ENCODE results near the gene STT3B.
"Not testable (repeated sequence)": the region's sequence is repeated elsewhere in the genome, so short reads cannot be mapped to it uniquely, and the experiment has no call there.

The STT3B gene

GRCh38 chr3:31502803-31503221 lies 29.9 kb upstream of the STT3B start:
- no peaks in the 10 kb centered on the region for H3K4me1 ChIP-seq (ENCODE audit: control insufficient read depth in 1 of 2, insufficient read depth in 2 of 2, low read length in 2 of 2)
- H3K36me3 ChIP-seq (ENCODE audit: control insufficient read depth in 1 of 2, insufficient read depth in 2 of 2, low read length in 2 of 2), result no peaks in the 10 kb centered on the region
- no peaks in the 10 kb centered on the region for H3K27me3 ChIP-seq (ENCODE audit: low read depth, low read length)
- no peak overlapping the region for H3K4me3 ChIP-seq (ENCODE audit: low read depth in 1 of 2, low read length in 2 of 2)
- H3K27ac ChIP-seq (ENCODE audit: low read length), result no peak overlapping the region
- no peaks in the 10 kb centered on the region for H3K9me3 ChIP-seq (ENCODE audit: control insufficient read depth in 1 of 2, low read length in 2 of 2)

- no peaks in the 10 kb centered on the region for H3K36me3 ChIP-seq (ENCODE audit: control insufficient read depth in 1 of 2, insufficient read depth in 2 of 2, low read length in 2 of 2)
- no peaks in the 10 kb centered on the region for H3K27me3 ChIP-seq (ENCODE audit: low read depth, low read length)
- H3K27ac ChIP-seq (ENCODE audit: low read length), result no peak overlapping the region
- H3K4me1 ChIP-seq (ENCODE audit: control insufficient read depth in 1 of 2, insufficient read depth in 2 of 2, low read length in 2 of 2), result no peaks in the 10 kb centered on the region
- H3K9me3 ChIP-seq (ENCODE audit: control insufficient read depth in 1 of 2, low read length in 2 of 2), result no peaks in the 10 kb centered on the region
- H3K4me3 ChIP-seq (ENCODE audit: low read depth in 1 of 2, low read length in 2 of 2), result no peak overlapping the region
These were observed 29.3 kb upstream of the STT3B start for GRCh38 chr3:31503456-31503855.

DNA sequence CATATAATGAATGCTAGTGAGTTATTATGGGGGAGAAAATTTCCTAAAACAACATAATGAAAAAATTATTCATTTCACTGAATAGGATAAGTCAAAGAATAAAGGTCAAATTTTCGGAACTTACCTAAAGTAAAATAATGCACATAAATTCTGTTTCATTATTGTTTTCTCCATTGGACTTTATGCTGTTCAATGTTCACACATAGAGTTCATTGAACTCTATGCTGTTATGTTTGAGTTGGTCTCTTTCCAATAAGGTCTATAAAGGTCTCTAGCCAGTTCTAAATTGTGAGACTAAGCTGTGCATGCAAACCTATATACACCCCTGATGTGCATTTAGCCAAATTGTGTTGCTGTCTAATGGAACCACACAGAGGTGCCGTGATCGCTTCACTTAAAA lies 28.5 kb upstream of the STT3B start:
- Histone ChIP-seq H3K4me3 (ENCODE audit: low read depth in 1 of 2, low read length in 2 of 2) (no peak overlapping the region), H3K36me3 (ENCODE audit: control insufficient read depth in 1 of 2, insufficient read depth in 2 of 2, low read length in 2 of 2) (no peaks in the 10 kb centered on the region), H3K9me3 (ENCODE audit: control insufficient read depth in 1 of 2, low read length in 2 of 2) (no peaks in the 10 kb centered on the region), H3K27me3 (ENCODE audit: low read depth, low read length) (no peaks in the 10 kb centered on the region), H3K27ac (ENCODE audit: low read length) (no peak overlapping the region), H3K4me1 (ENCODE audit: control insufficient read depth in 1 of 2, insufficient read depth in 2 of 2, low read length in 2 of 2) (no peaks in the 10 kb centered on the region)

DNA sequence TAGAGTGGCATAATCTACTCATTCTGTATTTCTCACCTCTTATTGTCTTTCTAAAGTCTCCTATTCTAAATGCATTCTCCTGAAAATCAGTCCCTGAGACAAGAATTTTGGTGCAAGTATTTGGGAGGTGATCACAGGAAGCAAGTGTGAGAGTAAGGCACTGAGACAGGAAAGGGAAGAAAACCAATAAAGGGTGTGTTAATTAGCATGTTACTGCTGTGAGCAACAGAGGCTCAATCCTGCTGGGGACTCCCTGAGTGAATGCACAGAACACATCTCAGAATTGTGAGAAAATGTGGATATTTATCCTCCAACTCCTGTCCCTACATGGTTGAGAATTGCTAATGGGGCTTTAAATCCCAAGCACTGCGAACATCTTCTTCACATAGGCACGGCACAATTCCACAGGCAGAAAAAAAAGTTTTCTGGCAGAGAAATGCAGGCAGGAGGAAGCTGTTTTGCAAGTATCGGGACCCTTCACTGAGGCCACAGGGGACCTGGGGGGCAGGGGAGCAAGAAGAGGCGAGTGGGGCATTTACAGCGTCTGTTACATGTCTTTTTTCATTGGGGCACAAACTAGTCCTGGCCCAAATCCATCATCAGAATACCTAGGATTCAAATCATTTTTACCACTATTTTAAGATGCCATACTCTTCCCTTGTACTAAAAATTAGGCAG lies 27.2 kb upstream of the STT3B start:
- Histone ChIP-seq H3K4me3 (ENCODE audit: low read depth in 1 of 2, low read length in 2 of 2) (no peak overlapping the region), H3K27ac (ENCODE audit: low read length) (no peak overlapping the region), H3K27me3 (ENCODE audit: low read depth, low read length) (no peaks in the 10 kb centered on the region), H3K4me1 (ENCODE audit: control insufficient read depth in 1 of 2, insufficient read depth in 2 of 2, low read length in 2 of 2) (no peaks in the 10 kb centered on the region), H3K36me3 (ENCODE audit: control insufficient read depth in 1 of 2, insufficient read depth in 2 of 2, low read length in 2 of 2) (no peaks in the 10 kb centered on the region), H3K9me3 (ENCODE audit: control insufficient read depth in 1 of 2, low read length in 2 of 2) (no peaks in the 10 kb centered on the region)

DNA sequence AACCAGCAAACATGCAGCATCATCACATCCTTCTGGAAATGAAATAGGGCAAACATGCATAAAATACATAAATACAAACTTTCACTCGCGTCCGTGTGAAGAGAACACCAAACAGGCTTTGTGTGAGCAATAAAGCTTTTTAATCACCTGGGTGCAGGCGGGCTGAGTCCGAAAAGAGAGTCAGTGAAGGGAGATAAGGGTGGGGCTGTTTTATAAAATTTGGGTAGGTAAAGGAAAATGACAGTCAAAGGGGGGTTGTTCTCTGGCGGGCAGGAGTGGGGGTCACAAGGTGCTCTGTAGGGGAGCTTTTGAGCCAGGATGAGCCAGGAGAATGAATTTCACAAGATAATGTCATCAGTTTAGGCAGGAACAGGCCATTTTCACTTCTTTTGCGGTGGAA lies 26.2 kb upstream of the STT3B start:
- H3K27me3 ChIP-seq (ENCODE audit: low read depth, low read length); H3K36me3 ChIP-seq (ENCODE audit: control insufficient read depth in 1 of 2, insufficient read depth in 2 of 2, low read length in 2 of 2); H3K27ac ChIP-seq (ENCODE audit: low read length); H3K4me1 ChIP-seq (ENCODE audit: control insufficient read depth in 1 of 2, insufficient read depth in 2 of 2, low read length in 2 of 2); H3K9me3 ChIP-seq (ENCODE audit: control insufficient read depth in 1 of 2, low read length in 2 of 2); H3K4me3 ChIP-seq (ENCODE audit: low read depth in 1 of 2, low read length in 2 of 2): not testable (repeated sequence)

DNA sequence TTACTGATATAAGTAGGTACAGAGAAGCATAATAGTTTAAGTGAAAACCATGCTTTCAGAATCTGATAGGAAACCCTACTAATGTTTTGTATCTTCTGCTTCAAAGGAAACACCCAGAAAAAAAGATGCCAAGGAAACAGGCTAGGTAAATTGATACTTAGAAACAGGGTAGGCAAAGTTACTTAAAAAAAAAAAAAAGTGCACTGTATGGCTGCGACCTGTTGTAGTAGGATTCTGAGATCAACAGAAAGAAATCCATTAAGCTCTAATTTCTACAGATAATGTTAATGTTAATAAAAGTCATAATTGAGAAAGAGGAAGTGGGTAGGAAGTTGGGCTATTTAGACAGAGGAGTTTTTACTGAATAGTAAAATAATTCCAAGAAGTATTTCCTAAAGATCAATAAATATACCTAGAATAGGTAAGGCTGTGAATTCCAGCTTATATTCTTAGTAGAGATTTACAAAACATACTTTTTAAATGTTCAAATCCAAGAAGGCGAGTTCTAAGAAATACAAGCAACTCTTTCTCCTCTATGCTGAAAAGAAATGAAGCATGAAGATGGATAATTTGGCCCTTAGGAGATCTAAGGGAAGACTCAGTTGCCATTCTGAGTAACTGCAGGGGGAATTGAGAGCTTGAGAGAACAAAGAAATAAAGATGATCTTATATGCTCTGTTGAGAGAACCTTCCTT lies 24.1 kb upstream of the STT3B start:
- no peaks in the 10 kb centered on the region for H3K36me3 ChIP-seq (ENCODE audit: control insufficient read depth in 1 of 2, insufficient read depth in 2 of 2, low read length in 2 of 2)
- no peaks in the 10 kb centered on the region for H3K27me3 ChIP-seq (ENCODE audit: low read depth, low read length)
- H3K4me3 ChIP-seq (ENCODE audit: low read depth in 1 of 2, low read length in 2 of 2), result no peak overlapping the region
- no peaks in the 10 kb centered on the region for H3K4me1 ChIP-seq (ENCODE audit: control insufficient read depth in 1 of 2, insufficient read depth in 2 of 2, low read length in 2 of 2)
- H3K9me3 ChIP-seq (ENCODE audit: control insufficient read depth in 1 of 2, low read length in 2 of 2), result no peaks in the 10 kb centered on the region
- H3K27ac ChIP-seq (ENCODE audit: low read length), result no peak overlapping the region

- no peak overlapping the region for H3K4me3 ChIP-seq (ENCODE audit: low read depth in 1 of 2, low read length in 2 of 2)
- no peaks in the 10 kb centered on the region for H3K9me3 ChIP-seq (ENCODE audit: control insufficient read depth in 1 of 2, low read length in 2 of 2)
- H3K4me1 ChIP-seq (ENCODE audit: control insufficient read depth in 1 of 2, insufficient read depth in 2 of 2, low read length in 2 of 2), result no peaks in the 10 kb centered on the region
- H3K36me3 ChIP-seq (ENCODE audit: control insufficient read depth in 1 of 2, insufficient read depth in 2 of 2, low read length in 2 of 2), result no peaks in the 10 kb centered on the region
- H3K27me3 ChIP-seq (ENCODE audit: low read depth, low read length), result no peaks in the 10 kb centered on the region
- H3K27ac ChIP-seq (ENCODE audit: low read length), result no peak overlapping the region
These were observed 23.5 kb upstream of the STT3B start for GRCh38 chr3:31509147-31509728.

DNA sequence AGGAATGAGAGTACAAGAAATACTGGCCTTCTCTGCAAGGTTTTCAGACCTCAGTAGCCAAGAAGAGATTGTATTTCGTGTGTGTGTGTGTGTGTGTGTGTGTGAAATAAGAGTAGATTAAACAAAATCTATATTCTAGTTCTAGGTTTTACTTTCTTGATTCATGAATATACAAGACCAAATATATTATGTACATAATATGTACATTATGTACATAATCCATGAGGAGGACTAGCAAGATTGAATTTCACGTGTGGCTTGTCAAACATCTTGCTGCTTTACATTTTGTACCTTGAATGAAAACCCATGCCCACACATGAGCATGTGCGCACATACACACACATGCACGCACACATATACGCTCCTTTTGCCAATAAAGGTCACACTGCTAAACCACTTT lies 18.2 kb upstream of the STT3B start:
- Histone ChIP-seq H3K27ac (ENCODE audit: low read length) (no peak overlapping the region), H3K36me3 (ENCODE audit: control insufficient read depth in 1 of 2, insufficient read depth in 2 of 2, low read length in 2 of 2) (no peaks in the 10 kb centered on the region), H3K4me1 (ENCODE audit: control insufficient read depth in 1 of 2, insufficient read depth in 2 of 2, low read length in 2 of 2) (no peaks in the 10 kb centered on the region), H3K9me3 (ENCODE audit: control insufficient read depth in 1 of 2, low read length in 2 of 2) (no peaks in the 10 kb centered on the region), H3K4me3 (ENCODE audit: low read depth in 1 of 2, low read length in 2 of 2) (no peak overlapping the region), H3K27me3 (ENCODE audit: low read depth, low read length) (no peaks in the 10 kb centered on the region)

GRCh38 chr3:31515486-31516284 lies 17.0 kb upstream of the STT3B start:
- H3K9me3 ChIP-seq (ENCODE audit: control insufficient read depth in 1 of 2, low read length in 2 of 2), result no peaks in the 10 kb centered on the region
- H3K27ac ChIP-seq (ENCODE audit: low read length), result no peak overlapping the region
- no peaks in the 10 kb centered on the region for H3K27me3 ChIP-seq (ENCODE audit: low read depth, low read length)
- no peaks in the 10 kb centered on the region for H3K4me1 ChIP-seq (ENCODE audit: control insufficient read depth in 1 of 2, insufficient read depth in 2 of 2, low read length in 2 of 2)
- no peaks in the 10 kb centered on the region for H3K36me3 ChIP-seq (ENCODE audit: control insufficient read depth in 1 of 2, insufficient read depth in 2 of 2, low read length in 2 of 2)
- no peak overlapping the region for H3K4me3 ChIP-seq (ENCODE audit: low read depth in 1 of 2, low read length in 2 of 2)

GRCh38 chr3:31516757-31517156 lies 16.0 kb upstream of the STT3B start:
- H3K27me3 ChIP-seq (ENCODE audit: low read depth, low read length), result no peaks in the 10 kb centered on the region

DNA sequence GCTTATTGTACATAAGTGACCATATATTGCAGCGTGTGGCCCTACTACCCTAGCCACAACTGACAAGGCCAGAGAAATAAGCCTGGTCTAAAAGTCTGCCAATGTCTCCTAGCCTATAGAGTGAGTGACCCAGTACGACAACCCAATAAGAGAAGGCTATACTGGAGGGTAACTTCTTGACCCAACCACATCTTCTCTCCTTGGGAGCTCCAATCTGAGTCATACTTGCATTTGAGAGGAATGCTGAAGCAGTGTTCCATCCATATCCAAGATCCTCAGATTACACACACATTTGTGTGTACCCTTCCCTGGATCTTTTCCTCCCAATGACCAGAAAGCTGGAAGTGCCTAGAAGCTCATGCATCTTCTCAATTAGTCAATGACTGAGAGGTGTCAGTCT lies 11.3 kb upstream of the STT3B start:
- Histone ChIP-seq H3K9me3 (ENCODE audit: control insufficient read depth in 1 of 2, low read length in 2 of 2) (no peaks in the 10 kb centered on the region), H3K36me3 (ENCODE audit: control insufficient read depth in 1 of 2, insufficient read depth in 2 of 2, low read length in 2 of 2) (no peaks in the 10 kb centered on the region), H3K4me1 (ENCODE audit: control insufficient read depth in 1 of 2, insufficient read depth in 2 of 2, low read length in 2 of 2) (no peaks in the 10 kb centered on the region), H3K27me3 (ENCODE audit: low read depth, low read length) (no peaks in the 10 kb centered on the region), H3K27ac (ENCODE audit: low read length) (no peak overlapping the region), H3K4me3 (ENCODE audit: low read depth in 1 of 2, low read length in 2 of 2) (no peak overlapping the region)

More at GRCh38 chr3:31516757-31517156, 16.0 kb upstream of the STT3B start:
- H3K9me3 ChIP-seq (ENCODE audit: control insufficient read depth in 1 of 2, low read length in 2 of 2), result no peaks in the 10 kb centered on the region
- H3K4me3 ChIP-seq (ENCODE audit: low read depth in 1 of 2, low read length in 2 of 2), result no peak overlapping the region
- no peaks in the 10 kb centered on the region for H3K4me1 ChIP-seq (ENCODE audit: control insufficient read depth in 1 of 2, insufficient read depth in 2 of 2, low read length in 2 of 2)
- no peaks in the 10 kb centered on the region for H3K36me3 ChIP-seq (ENCODE audit: control insufficient read depth in 1 of 2, insufficient read depth in 2 of 2, low read length in 2 of 2)
- no peak overlapping the region for H3K27ac ChIP-seq (ENCODE audit: low read length)

All from muscle layer of duodenum (tissue), 2 donors.